K562 treated with DMSO at 1 percent for 12 hours (cell line): Measurements from ENCODE around the gene MOCS1. TPM values are rescaled to one million over a fixed set of nuclear protein-coding genes. Genes with fewer than 3 reads are reported as not detected.

Source experiments
- total RNA-seq: library from RNA; unstranded; fragments of 300-600 nt; gene quantifications from 2 replicates; pipeline ENCODE4 v1.2.3, GENCODE V29; 2022; ENCODE audit not compliant: insufficient read depth

Gene MOCS1
- 9.6 and 14.1 TPM in 2 replicates for total RNA-seq

DNA sequence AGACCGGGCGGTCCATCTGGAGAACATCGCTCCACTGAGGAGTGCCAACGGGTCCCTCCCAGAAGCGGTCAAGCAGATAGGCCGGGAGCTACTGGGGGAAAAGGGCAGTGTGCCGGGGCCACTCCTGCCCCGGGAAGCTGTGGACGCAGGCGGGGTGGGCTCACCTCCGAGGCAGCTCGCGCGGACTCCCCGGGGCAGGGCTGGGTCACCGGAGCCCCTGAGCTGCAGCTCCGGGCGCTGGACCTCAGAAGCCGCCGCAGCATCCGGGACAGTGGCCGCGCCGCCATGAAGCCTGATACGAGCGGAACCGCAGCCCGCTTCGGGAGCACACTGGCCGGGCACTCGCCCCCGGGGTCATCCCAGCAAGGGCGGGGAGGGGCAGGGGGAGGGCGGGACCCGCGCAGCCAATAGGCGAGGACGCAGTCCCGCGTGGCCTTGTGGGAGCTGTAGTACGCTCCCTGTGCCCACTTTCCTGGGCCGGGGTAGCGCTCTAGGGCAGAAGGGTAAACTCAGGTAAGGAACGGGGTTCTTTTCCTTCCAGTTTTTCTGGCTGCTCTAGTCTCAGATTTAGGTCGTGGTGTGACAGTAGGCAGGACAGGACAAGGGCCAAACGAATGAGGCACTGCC, at the start of gene MOCS1:
Gene MOCS1, minus strand, starts transcription at position 332 of the 627 bp plus-strand sequence. Its CDS starts 45 bp downstream, at position 287.

Other genes starting within 250 kb of the MOCS1 start
- gene KIF6, start 209.1 kb downstream of the MOCS1 start, total RNA-seq: not detected in 2 replicates
- gene DAAM2, start 142.1 kb downstream of the MOCS1 start, total RNA-seq: 0.16 TPM in 1 of 2 replicates, not detected in the other